ENCODE data around the gene NNMT. TPM values are rescaled to one million over a fixed set of nuclear protein-coding genes. Genes with fewer than 3 reads are reported as not detected.

NNMT gene
- total RNA-seq (2014; rRNA removed; shearing (Covaris generic)) = 125 and 173 TPM in 2 replicates

- Histone ChIP-seq H3K4me1 (replicated peaks) (peaks cover 65% of the 10 kb centered on the region), H3K4me3 (peak within 1 kb of the TSS; percentile 43)
Measured at GRCh38 chr11:114295676-114296604, at the start of gene NNMT. Gene NNMT (plus strand): TSS chr11:114296399. CDS start chr11:114296557, 158 bp downstream.

DNA sequence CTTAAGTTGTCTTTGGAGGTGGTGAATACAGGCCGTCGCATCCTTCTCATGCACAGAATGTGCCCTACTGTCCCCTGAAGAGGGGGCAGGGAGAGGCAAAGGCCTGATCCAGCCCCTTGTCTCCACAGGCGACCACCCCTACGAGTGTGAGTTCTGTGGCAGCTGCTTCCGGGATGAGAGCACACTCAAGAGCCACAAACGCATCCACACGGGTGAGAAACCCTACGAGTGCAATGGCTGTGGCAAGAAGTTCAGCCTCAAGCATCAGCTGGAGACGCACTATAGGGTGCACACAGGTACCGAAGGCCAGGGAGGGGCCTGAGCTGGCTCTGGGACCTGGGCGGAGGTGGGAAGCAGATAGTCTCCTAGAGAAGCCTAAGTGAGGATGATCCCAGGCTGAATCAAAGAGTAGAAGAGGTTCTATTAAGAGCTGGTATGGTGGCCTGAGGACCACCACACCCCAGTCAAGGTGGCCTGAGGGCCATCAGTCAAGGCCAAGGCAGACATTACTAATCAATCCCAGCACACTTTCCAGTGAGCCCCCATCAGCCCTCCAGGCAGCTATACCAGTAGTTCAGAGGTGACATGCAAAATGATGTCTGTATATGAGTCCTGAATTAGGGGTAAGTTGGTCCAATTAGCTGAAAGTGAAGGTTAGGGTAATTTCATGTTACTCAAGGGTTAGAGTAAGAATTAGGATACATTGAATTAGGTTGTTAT is 49.0 kb upstream of the NNMT start:
- Histone ChIP-seq H3K36me3 (no peaks in the 10 kb centered on the region), H3K27me3 (replicated peaks) (no peaks in the 10 kb centered on the region), H3K9me3 (replicated peaks) (no peaks in the 10 kb centered on the region), H3K4me1 (replicated peaks) (no peaks in the 10 kb centered on the region), H3K4me3 (no peak overlapping the region), H3K27ac (no peak overlapping the region)
- DNase-seq (ENCODE audit: low read depth in 1 of 2, low spot score in 2 of 2) = no peak

More at GRCh38 chr11:114295676-114296604, at the start of gene NNMT:
- H3K27ac ChIP-seq = peak within 1 kb of the TSS; percentile 96
- H3K27me3 ChIP-seq (replicated peaks) = no peaks in the 10 kb centered on the region
- peak; percentile 66 for DNase-seq (ENCODE audit: low read depth in 1 of 2, low spot score in 2 of 2)
- no peaks in the 10 kb centered on the region for H3K9me3 ChIP-seq (replicated peaks)
- peaks cover 23% of the 10 kb centered on the region for H3K36me3 ChIP-seq

DNA sequence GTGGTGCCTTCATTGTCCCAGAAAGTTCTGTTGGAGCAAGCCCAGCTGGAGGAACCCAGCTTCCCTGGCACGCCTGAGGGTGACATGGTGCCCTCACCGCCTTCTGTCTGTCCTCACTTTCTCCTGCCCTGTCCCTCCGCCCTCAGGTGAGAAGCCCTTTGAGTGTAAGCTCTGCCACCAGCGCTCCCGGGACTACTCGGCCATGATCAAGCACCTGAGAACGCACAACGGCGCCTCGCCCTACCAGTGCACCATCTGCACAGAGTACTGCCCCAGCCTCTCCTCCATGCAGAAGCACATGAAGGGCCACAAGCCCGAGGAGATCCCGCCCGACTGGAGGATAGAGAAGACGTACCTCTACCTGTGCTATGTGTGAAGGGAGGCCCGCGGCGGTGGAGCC is 46.0 kb upstream of the NNMT start:
- H3K27me3 ChIP-seq (replicated peaks) = no peaks in the 10 kb centered on the region
- no peaks in the 10 kb centered on the region for H3K4me1 ChIP-seq (replicated peaks)
- no peaks in the 10 kb centered on the region for H3K9me3 ChIP-seq (replicated peaks)
- H3K36me3 ChIP-seq = no peaks in the 10 kb centered on the region
- H3K27ac ChIP-seq = no peak overlapping the region
- no peak for DNase-seq (ENCODE audit: low read depth in 1 of 2, low spot score in 2 of 2)
- no peak overlapping the region for H3K4me3 ChIP-seq

- Histone ChIP-seq H3K4me3 (no peak overlapping the region), H3K27me3 (replicated peaks) (no peaks in the 10 kb centered on the region), H3K9me3 (replicated peaks) (no peaks in the 10 kb centered on the region), H3K36me3 (no peaks in the 10 kb centered on the region), H3K27ac (no peak overlapping the region), H3K4me1 (replicated peaks) (no peaks in the 10 kb centered on the region)
- DNase-seq (ENCODE audit: low read depth in 1 of 2, low spot score in 2 of 2) = no peak
Measured at GRCh38 chr11:114250993-114251814, 45.0 kb upstream of the NNMT start.

- Histone ChIP-seq H3K27ac (no peak overlapping the region), H3K36me3 (no peaks in the 10 kb centered on the region), H3K27me3 (replicated peaks) (no peaks in the 10 kb centered on the region), H3K4me3 (no peak overlapping the region), H3K9me3 (replicated peaks) (no peaks in the 10 kb centered on the region), H3K4me1 (replicated peaks) (no peaks in the 10 kb centered on the region)
- no peak for DNase-seq (ENCODE audit: low read depth in 1 of 2, low spot score in 2 of 2)
Measured at GRCh38 chr11:114251815-114252337, 44.3 kb upstream of the NNMT start.

DNA sequence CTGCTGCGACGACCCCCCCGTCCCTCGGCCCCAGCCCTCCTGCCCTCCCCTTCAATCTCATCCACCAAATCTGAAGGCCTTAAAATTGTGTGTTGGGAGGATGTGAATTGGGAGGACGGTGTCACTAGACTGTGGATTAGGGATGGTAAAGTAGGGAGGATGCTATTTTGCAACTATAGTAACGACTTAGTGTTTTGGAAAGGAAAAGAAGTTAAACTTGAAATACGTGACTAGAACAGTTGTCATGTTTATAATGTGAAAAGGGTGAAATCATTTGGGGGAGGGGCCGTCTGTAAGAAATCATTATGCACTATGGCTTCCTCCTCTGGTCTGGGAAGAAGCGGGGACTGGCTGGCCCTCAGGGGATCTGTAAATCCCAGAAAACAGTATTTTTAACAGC is 43.4 kb upstream of the NNMT start:
- no peaks in the 10 kb centered on the region for H3K4me1 ChIP-seq (replicated peaks)
- no peaks in the 10 kb centered on the region for H3K36me3 ChIP-seq
- H3K4me3 ChIP-seq = no peak overlapping the region
- no peaks in the 10 kb centered on the region for H3K27me3 ChIP-seq (replicated peaks)
- H3K9me3 ChIP-seq (replicated peaks) = no peaks in the 10 kb centered on the region
- DNase-seq (ENCODE audit: low read depth in 1 of 2, low spot score in 2 of 2) = no peak
- H3K27ac ChIP-seq = no peak overlapping the region

DNA sequence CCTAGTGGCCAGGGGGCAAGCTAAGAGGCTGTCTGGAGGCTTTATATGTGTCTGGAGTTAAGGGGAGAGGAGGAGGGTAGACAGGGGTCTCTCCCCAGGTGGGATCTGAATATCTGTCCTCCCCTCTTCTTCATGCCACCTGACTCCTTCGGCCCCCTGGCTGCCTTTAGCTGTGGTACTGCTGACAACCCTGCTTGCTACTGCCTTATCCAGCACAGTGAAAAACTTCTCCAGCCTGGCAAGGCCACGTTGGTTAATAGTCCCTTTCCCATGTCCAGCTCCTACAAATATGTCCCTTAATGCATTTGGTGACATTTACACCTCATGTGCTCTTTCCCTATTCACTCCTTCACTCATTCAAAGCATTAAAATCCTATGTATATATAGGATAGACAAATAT is 42.4 kb upstream of the NNMT start:
- H3K36me3 ChIP-seq = no peaks in the 10 kb centered on the region
- no peaks in the 10 kb centered on the region for H3K9me3 ChIP-seq (replicated peaks)
- DNase-seq (ENCODE audit: low read depth in 1 of 2, low spot score in 2 of 2) = no peak
- no peaks in the 10 kb centered on the region for H3K27me3 ChIP-seq (replicated peaks)
- no peak overlapping the region for H3K4me3 ChIP-seq
- H3K4me1 ChIP-seq (replicated peaks) = no peaks in the 10 kb centered on the region
- no peak overlapping the region for H3K27ac ChIP-seq

DNA sequence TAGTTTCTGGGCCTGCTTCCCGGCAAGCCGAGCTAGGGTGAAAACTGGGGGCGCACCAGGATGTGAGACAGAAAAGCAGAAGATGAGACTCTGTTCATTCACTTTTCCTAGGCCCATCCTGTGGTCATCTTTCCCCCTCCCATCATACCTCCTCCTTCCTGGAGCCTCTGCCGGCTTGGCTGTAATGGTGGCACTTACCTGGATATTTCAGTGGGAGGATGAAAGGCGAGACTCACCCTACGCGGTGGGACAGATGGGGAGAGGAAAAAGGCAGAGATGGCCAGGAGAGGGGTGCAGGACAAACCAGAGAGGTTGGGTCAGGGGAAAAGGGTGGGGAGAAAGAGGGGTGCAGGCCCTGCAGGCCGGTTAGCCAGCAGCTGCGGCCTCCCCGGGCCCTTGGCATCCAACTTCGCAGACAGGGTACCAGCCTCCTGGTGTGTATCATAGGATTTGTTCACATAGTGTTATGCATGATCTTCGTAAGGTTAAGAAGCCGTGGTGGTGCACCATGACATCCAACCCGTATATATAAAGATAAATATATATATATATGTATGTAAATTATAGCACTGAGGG is 41.5 kb upstream of the NNMT start:
- no peak for DNase-seq (ENCODE audit: low read depth in 1 of 2, low spot score in 2 of 2)
- no peaks in the 10 kb centered on the region for H3K36me3 ChIP-seq
- no peak overlapping the region for H3K4me3 ChIP-seq

DNA sequence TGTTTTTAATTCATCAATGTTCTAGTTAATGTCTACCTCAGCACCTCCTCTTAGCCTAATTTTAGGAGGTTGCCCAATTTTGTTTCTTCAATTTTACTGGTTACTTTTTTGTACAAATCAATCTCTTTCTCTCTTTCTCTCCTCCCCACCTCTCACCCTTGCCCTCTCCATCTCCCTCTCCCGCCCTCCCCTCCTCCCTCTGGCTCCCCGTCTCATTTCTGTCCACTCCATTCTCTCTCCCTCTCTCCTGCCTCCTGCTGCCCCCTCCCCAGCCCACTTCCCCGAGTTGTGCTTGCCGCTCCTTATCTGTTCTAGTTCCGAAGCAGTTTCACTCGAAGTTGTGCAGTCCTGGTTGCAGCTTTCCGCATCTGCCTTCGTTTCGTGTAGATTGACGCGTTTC is 40.9 kb upstream of the NNMT start:
- no peak overlapping the region for H3K4me3 ChIP-seq
- H3K27me3 ChIP-seq (replicated peaks) = peaks cover 2% of the 10 kb centered on the region; the same call in 1 of the 2 replicates
- H3K36me3 ChIP-seq = no peaks in the 10 kb centered on the region
- no peak for DNase-seq (ENCODE audit: low read depth in 1 of 2, low spot score in 2 of 2)
- no peaks in the 10 kb centered on the region for H3K9me3 ChIP-seq (replicated peaks)
- no peak overlapping the region for H3K27ac ChIP-seq
- H3K4me1 ChIP-seq (replicated peaks) = no peaks in the 10 kb centered on the region

More for the DNA sequence above, 41.5 kb upstream of the NNMT start:
- Histone ChIP-seq H3K27ac (no peak overlapping the region), H3K4me1 (replicated peaks) (no peaks in the 10 kb centered on the region), H3K9me3 (replicated peaks) (no peaks in the 10 kb centered on the region), H3K27me3 (replicated peaks) (no peaks in the 10 kb centered on the region)

- DNase-seq (ENCODE audit: low read depth in 1 of 2, low spot score in 2 of 2) = no peak
- Histone ChIP-seq H3K27me3 (replicated peaks) (peaks cover 12% of the 10 kb centered on the region), H3K4me1 (replicated peaks) (no peaks in the 10 kb centered on the region), H3K4me3 (no peak overlapping the region), H3K36me3 (no peaks in the 10 kb centered on the region), H3K9me3 (replicated peaks) (no peaks in the 10 kb centered on the region), H3K27ac (no peak overlapping the region)
Measured at GRCh38 chr11:114256176-114256966, 39.8 kb upstream of the NNMT start.

GRCh38 chr11:114256967-114257286 is 39.3 kb upstream of the NNMT start:
- Histone ChIP-seq H3K27me3 (replicated peaks) (peaks cover 12% of the 10 kb centered on the region), H3K27ac (no peak overlapping the region)

DNA sequence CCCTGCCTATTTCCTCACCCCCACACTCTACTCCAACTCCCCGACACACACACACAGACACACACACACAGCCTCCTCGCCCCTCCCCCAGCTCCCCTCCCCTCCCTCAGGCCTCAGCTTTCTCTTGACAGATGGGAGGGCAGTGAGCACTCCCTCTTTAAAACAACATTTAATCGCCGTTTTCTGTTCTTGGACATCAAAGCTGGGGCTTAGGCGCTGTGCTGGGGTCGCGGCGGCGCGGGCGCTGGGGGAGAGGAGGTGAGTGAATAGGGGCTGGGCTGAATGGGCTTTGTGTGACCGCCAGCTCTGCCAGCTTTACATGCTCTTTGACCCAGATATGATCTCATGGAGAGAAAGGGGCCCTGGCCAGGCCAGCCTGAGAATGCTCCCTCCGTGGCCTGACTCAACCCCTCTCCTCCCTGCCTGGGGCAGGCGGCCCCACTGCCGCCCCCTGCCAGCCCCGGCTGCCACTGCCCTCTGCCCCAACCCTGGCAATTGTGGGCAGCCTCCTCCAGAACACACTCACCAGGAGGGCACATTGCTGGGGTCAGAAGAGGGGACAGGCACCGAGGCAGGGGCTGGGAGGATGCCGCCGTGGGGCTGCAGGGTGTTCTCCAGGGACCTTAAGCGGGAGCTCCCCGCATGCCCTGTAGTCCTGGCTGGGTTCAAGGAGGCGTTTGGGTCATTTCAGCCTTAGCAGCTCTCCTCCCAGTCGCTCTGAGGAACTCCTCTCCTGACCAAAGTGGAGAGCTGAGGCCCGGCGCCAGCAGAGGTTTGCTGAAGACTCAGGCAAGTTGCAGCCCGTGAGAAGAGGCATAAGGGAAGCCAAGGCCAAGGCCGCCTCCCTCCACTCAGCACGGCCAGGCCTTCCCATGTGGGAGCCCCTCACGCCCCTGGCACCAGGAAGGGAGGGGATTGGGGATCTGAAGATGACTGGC is 38.3 kb upstream of the NNMT start:
- Histone ChIP-seq H3K27me3 (replicated peaks) (peaks cover 12% of the 10 kb centered on the region), H3K27ac (no peak overlapping the region), H3K36me3 (no peaks in the 10 kb centered on the region), H3K4me1 (replicated peaks) (no peaks in the 10 kb centered on the region), H3K9me3 (replicated peaks) (no peaks in the 10 kb centered on the region), H3K4me3 (no peak overlapping the region)
- DNase-seq (ENCODE audit: low read depth in 1 of 2, low spot score in 2 of 2) = no peak

More at GRCh38 chr11:114256967-114257286, 39.3 kb upstream of the NNMT start:
- Histone ChIP-seq H3K36me3 (no peaks in the 10 kb centered on the region), H3K9me3 (replicated peaks) (no peaks in the 10 kb centered on the region), H3K4me1 (replicated peaks) (no peaks in the 10 kb centered on the region), H3K4me3 (no peak overlapping the region)
- DNase-seq (ENCODE audit: low read depth in 1 of 2, low spot score in 2 of 2) = no peak
